ENCODE results near the gene CTDSPL2. TPM values are rescaled to one million over a fixed set of nuclear protein-coding genes. Genes with fewer than 3 reads are reported as not detected.

The CTDSPL2 gene
- total and polyA plus RNA-seq, 2 donors from 2014 or later, result 4.2 to 37.8 TPM

DNA sequence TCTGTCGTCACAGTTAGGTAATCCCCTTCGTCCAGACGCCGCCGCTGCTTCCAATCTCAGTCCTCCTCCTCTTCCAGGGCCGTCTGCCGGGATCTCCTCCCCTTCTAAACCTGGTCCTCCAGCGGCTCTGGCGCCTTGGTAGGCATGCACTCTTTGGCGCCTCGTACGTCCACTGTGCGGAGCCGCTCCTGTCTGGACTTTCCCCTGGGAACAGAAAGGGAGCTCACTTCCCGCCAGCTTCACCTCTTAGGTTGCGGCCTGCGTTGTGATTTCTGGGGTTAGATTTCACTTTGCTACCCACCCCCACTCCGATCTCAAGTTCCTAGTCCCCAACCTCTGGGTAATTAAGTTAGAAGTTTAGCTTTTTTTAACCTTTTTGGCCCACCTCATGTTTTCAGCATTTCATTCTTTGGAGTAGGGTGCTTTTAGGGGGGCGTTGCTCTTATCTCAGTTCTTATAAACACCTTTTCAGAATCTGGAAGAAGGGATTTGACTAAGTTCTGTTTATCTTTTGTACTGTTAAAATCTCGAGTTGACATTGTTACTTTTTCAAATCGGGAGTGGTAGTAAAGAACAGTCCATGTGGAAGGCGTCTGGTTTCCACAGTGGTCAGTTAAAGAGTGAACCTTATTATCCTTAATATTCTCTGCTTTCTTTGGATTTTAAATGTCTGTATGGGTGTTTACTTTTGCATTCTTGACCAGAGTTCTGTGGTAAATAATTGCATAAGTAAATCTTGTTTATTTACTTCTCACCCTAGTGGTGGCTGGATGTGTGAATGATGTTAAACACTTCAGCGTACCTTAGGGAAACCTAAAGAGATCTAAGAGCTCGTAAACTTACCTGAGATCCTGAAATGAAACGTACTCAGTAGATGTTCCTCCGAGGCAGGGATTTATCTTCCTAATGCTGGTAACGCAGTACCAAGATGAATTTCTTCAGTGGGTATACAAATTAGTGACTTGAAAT, 611 bp downstream of the CTDSPL2 start:
- TF ChIP-seq, protein P1, sequence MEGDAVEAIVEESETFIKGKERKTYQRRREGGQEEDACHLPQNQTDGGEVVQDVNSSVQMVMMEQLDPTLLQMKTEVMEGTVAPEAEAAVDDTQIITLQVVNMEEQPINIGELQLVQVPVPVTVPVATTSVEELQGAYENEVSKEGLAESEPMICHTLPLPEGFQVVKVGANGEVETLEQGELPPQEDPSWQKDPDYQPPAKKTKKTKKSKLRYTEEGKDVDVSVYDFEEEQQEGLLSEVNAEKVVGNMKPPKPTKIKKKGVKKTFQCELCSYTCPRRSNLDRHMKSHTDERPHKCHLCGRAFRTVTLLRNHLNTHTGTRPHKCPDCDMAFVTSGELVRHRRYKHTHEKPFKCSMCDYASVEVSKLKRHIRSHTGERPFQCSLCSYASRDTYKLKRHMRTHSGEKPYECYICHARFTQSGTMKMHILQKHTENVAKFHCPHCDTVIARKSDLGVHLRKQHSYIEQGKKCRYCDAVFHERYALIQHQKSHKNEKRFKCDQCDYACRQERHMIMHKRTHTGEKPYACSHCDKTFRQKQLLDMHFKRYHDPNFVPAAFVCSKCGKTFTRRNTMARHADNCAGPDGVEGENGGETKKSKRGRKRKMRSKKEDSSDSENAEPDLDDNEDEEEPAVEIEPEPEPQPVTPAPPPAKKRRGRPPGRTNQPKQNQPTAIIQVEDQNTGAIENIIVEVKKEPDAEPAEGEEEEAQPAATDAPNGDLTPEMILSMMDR (IDR thresholded peaks at IDR 0.05; ENCODE audit: borderline replicate concordance, extremely low read depth, insufficient read depth), result peak; percentile 13
- no peaks in the 10 kb centered on the region for H3K36me3 ChIP-seq (ENCODE audit: control insufficient read depth in 2 of 3, insufficient read depth in 3 of 3, low read length in 3 of 3)
- H3K27me3 ChIP-seq (ENCODE audit: control insufficient read depth, insufficient read depth, low read length), result no peaks in the 10 kb centered on the region
- H3K4me1 ChIP-seq (ENCODE audit: control insufficient read depth in 2 of 3, insufficient read depth in 2 of 3, low read depth in 1 of 3, low read length in 3 of 3), result peaks cover 0 to 11% (median 6%) of the 10 kb centered on the region in 3 donors
- DNase-seq (peak in 2 of 5 donors; percentile 78 to 80), FAIRE-seq (no peak)
- H3K9me3 ChIP-seq (ENCODE audit: control insufficient read depth in 2 of 3, insufficient read depth in 1 of 3, low read length in 3 of 3), result no peaks in the 10 kb centered on the region
- intact Hi-C loops (cut with DNase I), result no loop called here
- peak overlapping the region; percentile 71 to 95 (median 94) for H3K9ac ChIP-seq (ENCODE audit: low read length in 3 of 3)
- peak overlapping the region; percentile 93 to 99 for H3K27ac ChIP-seq (ENCODE audit: low read depth in 2 of 2, low read length in 2 of 2)
- peak overlapping the region; percentile 91 to 100 (median 98) for H3K4me3 ChIP-seq (ENCODE audit: low read length in 3 of 3)

GRCh38 chr15:44435893-44436667, 8.7 kb downstream of the CTDSPL2 start:
- Histone ChIP-seq H3K9me3 (ENCODE audit: control insufficient read depth in 2 of 3, insufficient read depth in 1 of 3, low read length in 3 of 3) (no peaks in the 10 kb centered on the region), H3K27me3 (ENCODE audit: control insufficient read depth, insufficient read depth, low read length) (no peaks in the 10 kb centered on the region), H3K9ac (ENCODE audit: low read length in 3 of 3) (no peak overlapping the region), H3K27ac (ENCODE audit: low read depth in 2 of 2, low read length in 2 of 2) (no peak overlapping the region), H3K36me3 (ENCODE audit: control insufficient read depth in 2 of 3, insufficient read depth in 3 of 3, low read length in 3 of 3) (no peaks in the 10 kb centered on the region), H3K4me3 (ENCODE audit: low read length in 3 of 3) (no peak overlapping the region), H3K4me1 (ENCODE audit: control insufficient read depth in 2 of 3, insufficient read depth in 2 of 3, low read depth in 1 of 3, low read length in 3 of 3) (peaks cover 0 to 3% (median 0%) of the 10 kb centered on the region in 3 donors)
- intact Hi-C loops (cut with DNase I), result no loop called here
- no peak for FAIRE-seq
- no peak for DNase-seq
- TF ChIP-seq, protein P1 (IDR thresholded peaks at IDR 0.05; ENCODE audit: borderline replicate concordance, extremely low read depth, insufficient read depth), result no peak

DNA sequence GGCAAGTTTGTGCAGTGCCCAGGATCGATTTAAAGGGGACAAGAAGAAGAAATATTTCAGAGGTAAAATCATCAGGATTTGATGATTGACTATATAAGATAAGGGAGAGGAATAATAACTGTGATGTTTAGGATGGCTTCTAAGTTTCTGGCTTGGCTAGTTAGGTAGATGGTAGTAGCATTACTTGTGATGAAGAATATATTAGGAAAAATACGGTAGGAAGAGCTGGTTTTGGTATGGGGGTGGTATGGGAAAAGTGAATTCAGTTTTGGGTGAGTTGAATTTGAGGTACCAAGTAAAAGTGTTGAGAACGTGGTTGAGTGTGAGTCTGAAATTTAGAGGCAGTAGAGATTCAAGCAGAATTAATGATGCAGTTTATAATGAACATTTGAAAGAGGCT, 11.0 kb downstream of the CTDSPL2 start:
- no peak for FAIRE-seq

More for the DNA sequence above, 11.0 kb downstream of the CTDSPL2 start:
- Histone ChIP-seq H3K27me3 (ENCODE audit: control insufficient read depth, insufficient read depth, low read length) (no peaks in the 10 kb centered on the region), H3K4me3 (ENCODE audit: low read length in 3 of 3) (no peak overlapping the region), H3K9ac (ENCODE audit: low read length in 3 of 3) (no peak overlapping the region), H3K4me1 (ENCODE audit: control insufficient read depth in 2 of 3, insufficient read depth in 2 of 3, low read depth in 1 of 3, low read length in 3 of 3) (peaks cover 0 to 3% (median 0%) of the 10 kb centered on the region in 3 donors), H3K36me3 (ENCODE audit: control insufficient read depth in 2 of 3, insufficient read depth in 3 of 3, low read length in 3 of 3) (no peaks in the 10 kb centered on the region), H3K27ac (ENCODE audit: low read depth in 2 of 2, low read length in 2 of 2) (no peak overlapping the region), H3K9me3 (ENCODE audit: control insufficient read depth in 2 of 3, insufficient read depth in 1 of 3, low read length in 3 of 3) (no peaks in the 10 kb centered on the region)
- TF ChIP-seq, protein P1 (IDR thresholded peaks at IDR 0.05; ENCODE audit: borderline replicate concordance, extremely low read depth, insufficient read depth), result no peak
- DNase-seq, result no peak
- intact Hi-C loops (cut with DNase I), result no loop called here

Measured in kidney (tissue), 14 donors.